GM12878 (cell line): ENCODE data around the gene C1GALT1C1L. TPM values are rescaled to one million over a fixed set of nuclear protein-coding genes. Genes with fewer than 3 reads are reported as not detected.
"Not testable (repeated sequence)": the region's sequence is repeated elsewhere in the genome, so short reads cannot be mapped to it uniquely, and the experiment has no call there.

Source experiments
- ATAC-seq: fragments of 200-7000 bp; cut with Tn5 transposase; 3 replicates; pipeline ENCODE4 v1.9.1; 2020; ENCODE audit warnings: mild to moderate bottlenecking, moderate library complexity
- BruUV-seq: library from RNA; stranded (reverse); fragments of 400-500 nt; replicated peaks from 2 replicates; lab custom pipeline; 2021; lab: Mats Ljungman, UMichigan
- CTCF ChIA-PET: fragments of 300-600 bp; sonication (Branson Sonifier 250); formaldehyde crosslinking; extraction: SDS; loops from one replicate; lab custom pipeline; 2021; ENCODE audit warnings: inconsistent platforms; lab: Yijun Ruan, JAX
- POLR2A ChIA-PET: fragments of 350-600 bp; formaldehyde crosslinking; extraction: SDS; loops from one replicate; lab custom pipeline; 2021; ENCODE audit warnings: inconsistent platforms; lab: Charles Lee
- RAD21 ChIA-PET: fragments of 300-600 bp; sonication (Branson Sonifier 250); formaldehyde crosslinking; loops from one replicate; lab custom pipeline; 2023; ENCODE audit warnings: antibody characterized with exemption; ENCODE audit not compliant: unreplicated experiment; lab: Charles Lee
- SMC1A ChIA-PET: fragments of 300-600 bp; sonication (Branson Sonifier 250); formaldehyde crosslinking; loops from one replicate; lab custom pipeline; 2023; ENCODE audit not compliant: unreplicated experiment, uncharacterized antibody; lab: Charles Lee
- DNase-seq: peaks from one replicate; pipeline ENCODE4 v3.0.0-alpha.2; 2011; ENCODE audit warnings: low read depth, low spot score
- FAIRE-seq: peaks from 3 replicates; lab custom pipeline; 2011; peaks lifted over from hg19 to GRCh38; lab: Jason Lieb, UNC
- H2AFZ ChIP-seq: 2 replicates; pipeline ENCODE4 v1.6.0; 2011; ENCODE audit warnings: low read depth, low read length, control low read depth; ENCODE audit not compliant: control insufficient read depth
- H3K27ac ChIP-seq: 2 replicates; pipeline ENCODE4 v1.5.1; 2011; ENCODE audit warnings: control low read depth; ENCODE audit not compliant: control insufficient read depth, insufficient read depth
- H3K27me3 ChIP-seq, 2 experiments: replicated peaks in 1 of 2; 2 replicates each; pipeline versions ENCODE4 v1.6.0 to v1.6.1; 2011; ENCODE audit warnings: low read length in 1 of 2; ENCODE audit not compliant: control insufficient read depth in 2 of 2, insufficient read depth in 2 of 2
- H3K36me3 ChIP-seq, 2 experiments: 2 replicates each; pipeline ENCODE4 v1.5.1; 2011; ENCODE audit warnings: low read length in 1 of 2; ENCODE audit not compliant: control insufficient read depth in 2 of 2, insufficient read depth in 2 of 2
- H3K4me1 ChIP-seq: 2 replicates; pipeline ENCODE4 v1.6.1; 2011; ENCODE audit warnings: mild to moderate bottlenecking, low read length, moderate library complexity, mixed read lengths; ENCODE audit not compliant: control insufficient read depth, insufficient read depth
- H3K4me2 ChIP-seq: 2 replicates; pipeline ENCODE4 v1.6.0; 2011; ENCODE audit warnings: control low read depth; ENCODE audit not compliant: control insufficient read depth, insufficient read depth
- H3K4me3 ChIP-seq: fragments of 200-600 bp; sonication (generic); 2 replicates; pipeline ENCODE4 v1.5.1; 2016
- H3K79me2 ChIP-seq: 2 replicates; pipeline ENCODE4 v1.6.0; 2011; ENCODE audit warnings: low read length; ENCODE audit not compliant: control insufficient read depth, insufficient read depth
- H3K9ac ChIP-seq: 2 replicates; pipeline ENCODE4 v1.8.0; 2011; ENCODE audit warnings: low read length, control low read depth, mixed read lengths; ENCODE audit not compliant: control insufficient read depth, insufficient read depth
- H3K9me3 ChIP-seq: replicated peaks from 3 replicates; pipeline ENCODE4 v1.5.1; 2011; ENCODE audit warnings: mild to moderate bottlenecking, low read length; ENCODE audit not compliant: control insufficient read depth, insufficient read depth
- H4K20me1 ChIP-seq: 2 replicates; pipeline ENCODE4 v1.6.0; 2011; ENCODE audit not compliant: control insufficient read depth, insufficient read depth
- CEBPZ ChIP-seq: fragments of 150-350 bp; IDR thresholded peaks from 2 replicates; pipeline ENCODE4 v1.6.1; 2016; ENCODE audit warnings: low read depth, low read length
- KDM1A ChIP-seq: fragments of 200-600 bp; sonication (generic); IDR thresholded peaks from 2 replicates; pipeline ENCODE4 v1.6.1; 2016; ENCODE audit warnings: borderline replicate concordance
- MYB ChIP-seq: fragments of 150-350 bp; IDR thresholded peaks from 2 replicates; pipeline ENCODE4 v1.6.1; 2014; ENCODE audit warnings: mild to moderate bottlenecking, low read depth, low read length, borderline replicate concordance
- PAX5 ChIP-seq: IDR thresholded peaks from 2 replicates; pipeline ENCODE4 v1.6.1; 2011; ENCODE audit warnings: low read depth, low read length, borderline replicate concordance
- PKNOX1 ChIP-seq: fragments of 450-650 bp; IDR thresholded peaks from 2 replicates; pipeline ENCODE4 v1.6.1; 2016; ENCODE audit warnings: mild to moderate bottlenecking
- POLR2AphosphoS2 ChIP-seq: IDR thresholded peaks from 2 replicates; pipeline ENCODE4 v1.6.1; 2011; ENCODE audit warnings: low read depth, mild to moderate bottlenecking, low read length, improper control_type of control experiment, moderate library complexity
- SMAD1 ChIP-seq: fragments of 450-650 bp; IDR thresholded peaks from 2 replicates; pipeline ENCODE4 v1.6.1; 2018; ENCODE audit warnings: mild to moderate bottlenecking, low read depth; ENCODE audit not compliant: partially characterized antibody
- SPI1 ChIP-seq: IDR thresholded peaks from 2 replicates; pipeline ENCODE4 v1.6.1; 2011; ENCODE audit warnings: low read depth, mild to moderate bottlenecking, low read length, moderate library complexity, borderline replicate concordance; ENCODE audit not compliant: insufficient read depth
- YBX1 ChIP-seq: fragments of 450-650 bp; IDR thresholded peaks from 2 replicates; pipeline ENCODE4 v1.6.1; 2016; ENCODE audit warnings: antibody characterized with exemption
- WGBS: methylation state at CpG from one replicate; pipeline ENCODE4 v1.1.6; 2016; ENCODE audit warnings: low lambda C conversion rate; ENCODE audit not compliant: insufficient replicate concordance, insufficient coverage; ENCODE audit errors: missing lambda C conversion rate; 5-methylcytosine and 5-hydroxymethylcytosine counted together
- in situ Hi-C: fragments of 300-500 bp; cut with MboI; formaldehyde crosslinking; loops from 9 replicates; pipeline ENCODE4 v1.14.3; 2018; ENCODE audit warnings: mixed read lengths
- intact Hi-C: fragments of 100-400 bp; cut with micrococcal nuclease; formaldehyde crosslinking; loops from one replicate; pipeline ENCODE4 v1.14.2; 2022; ENCODE audit not compliant: unreplicated experiment
- polyA plus RNA-seq, 11 experiments: library from polyadenylated mRNA; depleted of rRNA in 4 of 11; unstranded in 6 of 11; stranded (reverse) in 5 of 11; fragments of >200 nt; fragmentation: Nextera tagmentation in 4 of 11; fragmentation: Illumina TruSeq in 1 of 11; extraction: Ambion mirVana in 4 of 11; extraction: Trizol in 1 of 11; gene quantifications; 1 replicate in 1 of 11; 2 replicates in 10 of 11; pipeline versions ENCODE4 v1.2.1 to v1.2.3, GENCODE V29; 2011 to 2016; ENCODE audit warnings: inconsistent platforms in 2 of 11, missing spikeins in 2 of 11, low read depth in 1 of 11
- total RNA-seq, 4 experiments: library from RNA; depleted of rRNA in 3 of 4; stranded (reverse); fragments of >200 nt in 3 of 4; fragmentation: Illumina TruSeq in 1 of 4; extraction: Trizol in 1 of 4; gene quantifications; 2 replicates each; pipeline versions ENCODE4 v1.2.1 to v1.2.3, GENCODE V29; 2013 to 2021
- TF ChIP-seq, protein P1 (sequence below): fragments of 450-650 bp; formaldehyde crosslinking; IDR thresholded peaks from 2 replicates; pipeline ENCODE4 v1.4.0; 2020; ENCODE audit warnings: mild to moderate bottlenecking, moderate library complexity

The C1GALT1C1L gene
- total and polyA plus RNA-seq, 10 of the 15 experiments (the other 5 are each of a cell fraction or from before 2014, with no cell fraction given): not detected

DNA sequence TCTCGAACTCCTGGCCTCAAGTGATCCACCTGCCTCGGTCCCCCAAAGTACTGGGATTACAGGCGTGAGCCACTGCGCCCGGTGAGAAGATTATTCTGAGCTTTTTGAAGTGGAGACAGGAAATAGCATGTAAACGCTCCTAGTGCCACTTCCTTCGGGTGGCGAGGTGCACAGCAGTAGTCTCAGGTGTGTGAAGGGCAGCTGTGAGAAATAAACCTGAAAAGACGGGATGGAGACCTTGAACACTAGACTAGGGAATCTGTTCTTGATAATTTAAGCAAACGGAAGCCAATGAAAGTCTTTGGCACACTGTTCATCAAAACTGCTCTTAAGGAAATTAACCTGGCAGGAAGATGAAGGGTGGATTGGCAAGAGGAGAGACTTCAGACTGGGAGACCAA lies 39.6 kb downstream of the C1GALT1C1L start:
- H3K27ac ChIP-seq: no peak overlapping the region
- RAD21 ChIA-PET: no interaction called here
- H3K4me3 ChIP-seq: peak overlapping the region; percentile 61; the same call in 1 of the 2 replicates
- no peak for TF ChIP-seq PAX5
- no peak for TF ChIP-seq SPI1
- no peak for TF ChIP-seq KDM1A
- TF ChIP-seq POLR2AphosphoS2: no peak
- TF ChIP-seq, protein P1, sequence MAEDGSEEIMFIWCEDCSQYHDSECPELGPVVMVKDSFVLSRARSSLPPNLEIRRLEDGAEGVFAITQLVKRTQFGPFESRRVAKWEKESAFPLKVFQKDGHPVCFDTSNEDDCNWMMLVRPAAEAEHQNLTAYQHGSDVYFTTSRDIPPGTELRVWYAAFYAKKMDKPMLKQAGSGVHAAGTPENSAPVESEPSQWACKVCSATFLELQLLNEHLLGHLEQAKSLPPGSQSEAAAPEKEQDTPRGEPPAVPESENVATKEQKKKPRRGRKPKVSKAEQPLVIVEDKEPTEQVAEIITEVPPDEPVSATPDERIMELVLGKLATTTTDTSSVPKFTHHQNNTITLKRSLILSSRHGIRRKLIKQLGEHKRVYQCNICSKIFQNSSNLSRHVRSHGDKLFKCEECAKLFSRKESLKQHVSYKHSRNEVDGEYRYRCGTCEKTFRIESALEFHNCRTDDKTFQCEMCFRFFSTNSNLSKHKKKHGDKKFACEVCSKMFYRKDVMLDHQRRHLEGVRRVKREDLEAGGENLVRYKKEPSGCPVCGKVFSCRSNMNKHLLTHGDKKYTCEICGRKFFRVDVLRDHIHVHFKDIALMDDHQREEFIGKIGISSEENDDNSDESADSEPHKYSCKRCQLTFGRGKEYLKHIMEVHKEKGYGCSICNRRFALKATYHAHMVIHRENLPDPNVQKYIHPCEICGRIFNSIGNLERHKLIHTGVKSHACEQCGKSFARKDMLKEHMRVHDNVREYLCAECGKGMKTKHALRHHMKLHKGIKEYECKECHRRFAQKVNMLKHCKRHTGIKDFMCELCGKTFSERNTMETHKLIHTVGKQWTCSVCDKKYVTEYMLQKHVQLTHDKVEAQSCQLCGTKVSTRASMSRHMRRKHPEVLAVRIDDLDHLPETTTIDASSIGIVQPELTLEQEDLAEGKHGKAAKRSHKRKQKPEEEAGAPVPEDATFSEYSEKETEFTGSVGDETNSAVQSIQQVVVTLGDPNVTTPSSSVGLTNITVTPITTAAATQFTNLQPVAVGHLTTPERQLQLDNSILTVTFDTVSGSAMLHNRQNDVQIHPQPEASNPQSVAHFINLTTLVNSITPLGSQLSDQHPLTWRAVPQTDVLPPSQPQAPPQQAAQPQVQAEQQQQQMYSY (CRISPR knock-in tag): no peak
- TF ChIP-seq PKNOX1: no peak
- no peak for TF ChIP-seq CEBPZ
- no peak for TF ChIP-seq SMAD1
- no peak for TF ChIP-seq YBX1
- no peak for TF ChIP-seq MYB
- TF ChIP-seq, all 136 proteins: peak for 0
- ChIA-PET POLR2A (no interaction called here), SMC1A (no interaction called here), CTCF (no interaction called here)
- no TSS peak for BruUV-seq
- peak; percentile 13 for FAIRE-seq
- Histone ChIP-seq H3K79me2 (no peaks in the 10 kb centered on the region), H3K36me3 (no peaks in the 10 kb centered on the region), H3K9ac (no peak overlapping the region), H3K4me2 (peak overlapping the region; percentile 17), H3K27me3 (peaks cover 0 to 10% of the 10 kb centered on the region in 2 experiments), H3K4me1 (no peaks in the 10 kb centered on the region), H3K9me3 (no peaks in the 10 kb centered on the region; the same call in 1 of the 3 replicates), H2AFZ (peak overlapping the region; percentile 22), H4K20me1 (no peaks in the 10 kb centered on the region)
- peak; percentile 9; the same call in 1 of the 3 replicates for ATAC-seq
- intact Hi-C loops: no loop called here
- WGBS: 0% methylated on average over 9 of the region's 10 CpGs
- in situ Hi-C loops: no loop called here
- DNase-seq: no peak

GRCh38 chr2:43636153-43636552 lies 40.1 kb downstream of the C1GALT1C1L start:
- POLR2A ChIA-PET, H3K79me2 ChIP-seq, FAIRE-seq, CTCF ChIA-PET, ATAC-seq, H2AFZ ChIP-seq, H3K27ac ChIP-seq, H3K9me3 ChIP-seq, intact Hi-C loops, H3K4me3 ChIP-seq, H4K20me1 ChIP-seq, H3K4me2 ChIP-seq, SMC1A ChIA-PET, DNase-seq, RAD21 ChIA-PET, BruUV-seq, in situ Hi-C loops, H3K9ac ChIP-seq, H3K36me3 ChIP-seq, H3K4me1 ChIP-seq: not testable (repeated sequence)
- WGBS: 70% methylated on average over 12 of the region's 12 CpGs
- H3K27me3 ChIP-seq: peaks cover 0 to 10% of the 10 kb centered on the region in 2 experiments
